ENCODE measurements around the gene YTHDC2. TPM values are rescaled to one million over a fixed set of nuclear protein-coding genes. Genes with fewer than 3 reads are reported as not detected.

YTHDC2 gene
- total and polyA plus RNA-seq, 2 experiments from 2014 or later = 7.8 to 10.3 TPM

DNA sequence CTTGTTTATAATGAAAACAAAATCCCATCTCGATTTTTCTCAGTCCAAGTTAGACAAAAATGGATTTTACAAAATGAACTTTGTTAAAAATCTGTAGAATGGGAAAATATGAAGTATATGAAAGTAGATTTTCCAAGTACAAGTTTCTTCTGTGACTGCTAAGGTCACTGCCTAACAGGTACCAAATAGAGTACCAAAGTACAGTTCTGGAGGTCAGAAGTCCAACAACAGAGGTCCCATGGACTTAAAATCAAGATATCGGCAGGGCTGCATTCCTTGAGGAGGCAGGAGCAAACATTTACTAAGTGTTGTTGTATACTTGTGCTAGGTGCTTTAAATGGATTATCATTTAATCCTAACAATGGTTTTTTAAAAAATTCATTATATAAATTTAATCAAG, 5.9 kb downstream of the YTHDC2 start:
- Histone ChIP-seq H3K9ac (no peak overlapping the region), H3K36me3 (ENCODE audit: low read depth) (0 out of 2 replicates have a peak, but pooled peaks cover 13% of the 10 kb centered on the region), H3K4me1 (ENCODE audit: insufficient read depth) (peaks cover 16% of the 10 kb centered on the region), H3K9me2 (ENCODE audit: insufficient read depth) (no peaks in the 10 kb centered on the region), H3K9me3 (ENCODE audit: low read depth) (no peaks in the 10 kb centered on the region), H4K20me1 (ENCODE audit: insufficient read depth) (no peaks in the 10 kb centered on the region; the same call in 1 of the 2 replicates), H3K27ac (no peak overlapping the region), H3K27me3 (replicated peaks; ENCODE audit: insufficient read depth) (no peaks in the 10 kb centered on the region), H3K79me2 (ENCODE audit: insufficient read depth) (peaks cover 90% of the 10 kb centered on the region), H3F3A (ENCODE audit: insufficient read depth) (peaks cover 10% of the 10 kb centered on the region), H2AFZ (no peak overlapping the region), H3K4me3 (no peak overlapping the region), H3K4me2 (ENCODE audit: unreplicated experiment) (no peak overlapping the region)
- in situ Hi-C loops (cut with MboI) = no loop called here
- no peak for DNase-seq
- WGBS, 2 experiments (ENCODE audit: low coverage in 1 of 2, low lambda C conversion rate in 2 of 2, missing lambda C conversion rate in 2 of 2) = 56 to 58% methylated on average over 2 of the region's 2 CpGs
- TF ChIP-seq EZH2phosphoT487 (IDR thresholded peaks at IDR 0.05; ENCODE audit: insufficient read depth, low read depth) = no peak
- TF ChIP-seq EZH2 (IDR thresholded peaks at IDR 0.05; ENCODE audit: insufficient read depth, poor library complexity, severe bottlenecking) = no peak

DNA sequence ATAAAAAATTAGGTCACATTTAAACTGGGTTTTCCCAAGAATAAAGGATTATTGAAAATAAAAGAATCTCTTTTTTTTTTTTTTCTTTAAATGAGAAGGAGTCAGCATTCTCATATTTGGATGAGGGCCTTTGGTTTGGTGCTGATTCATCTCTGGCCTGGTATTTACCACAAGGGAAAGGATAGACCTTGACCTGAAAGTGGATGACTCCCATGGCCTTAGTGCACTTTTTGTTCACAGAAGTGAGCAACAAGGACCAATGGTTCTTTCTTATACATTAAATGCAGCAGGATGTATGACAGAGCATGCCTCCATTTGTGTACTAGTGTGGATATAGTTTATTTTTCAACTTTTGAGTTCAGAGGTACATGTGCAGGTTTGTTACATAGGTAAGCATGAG, 6.9 kb downstream of the YTHDC2 start:
- H3K4me3 ChIP-seq = no peak overlapping the region
- peak overlapping the region; percentile 22; the same call in 1 of the 2 replicates for H3K27ac ChIP-seq
- in situ Hi-C loops (cut with MboI) = no loop called here
- no peaks in the 10 kb centered on the region; the same call in 1 of the 2 replicates for H4K20me1 ChIP-seq (ENCODE audit: insufficient read depth)
- H2AFZ ChIP-seq = no peak overlapping the region
- H3K4me2 ChIP-seq (ENCODE audit: unreplicated experiment) = peak overlapping the region; percentile 23
- 0 out of 2 replicates have a peak, but pooled peaks cover 13% of the 10 kb centered on the region for H3K36me3 ChIP-seq (ENCODE audit: low read depth)
- H3K27me3 ChIP-seq (replicated peaks; ENCODE audit: insufficient read depth) = no peaks in the 10 kb centered on the region
- H3F3A ChIP-seq (ENCODE audit: insufficient read depth) = peaks cover 15% of the 10 kb centered on the region
- H3K9ac ChIP-seq = peak overlapping the region; percentile 12; the same call in 1 of the 2 replicates
- peak; percentile 78 for DNase-seq
- peaks cover 21% of the 10 kb centered on the region for H3K4me1 ChIP-seq (ENCODE audit: insufficient read depth)
- no peak for TF ChIP-seq EZH2phosphoT487 (IDR thresholded peaks at IDR 0.05; ENCODE audit: insufficient read depth, low read depth)
- no peak for TF ChIP-seq EZH2 (IDR thresholded peaks at IDR 0.05; ENCODE audit: insufficient read depth, poor library complexity, severe bottlenecking)
- H3K79me2 ChIP-seq (ENCODE audit: insufficient read depth) = peaks cover 92% of the 10 kb centered on the region
- H3K9me2 ChIP-seq (ENCODE audit: insufficient read depth) = no peaks in the 10 kb centered on the region
- no peaks in the 10 kb centered on the region for H3K9me3 ChIP-seq (ENCODE audit: low read depth)

GRCh38 chr5:113520899-113521298, 7.4 kb downstream of the YTHDC2 start:
- Histone ChIP-seq H3K79me2 (ENCODE audit: insufficient read depth) (peaks cover 92% of the 10 kb centered on the region), H3F3A (ENCODE audit: insufficient read depth) (peaks cover 18% of the 10 kb centered on the region), H3K4me1 (ENCODE audit: insufficient read depth) (peaks cover 20% of the 10 kb centered on the region), H4K20me1 (ENCODE audit: insufficient read depth) (no peaks in the 10 kb centered on the region; the same call in 1 of the 2 replicates), H2AFZ (no peak overlapping the region), H3K27me3 (replicated peaks; ENCODE audit: insufficient read depth) (no peaks in the 10 kb centered on the region), H3K4me3 (no peak overlapping the region), H3K27ac (no peak overlapping the region), H3K9me3 (ENCODE audit: low read depth) (no peaks in the 10 kb centered on the region), H3K36me3 (ENCODE audit: low read depth) (peaks cover 13% of the 10 kb centered on the region; the same call in 1 of the 2 replicates), H3K4me2 (ENCODE audit: unreplicated experiment) (peak overlapping the region; percentile 23), H3K9me2 (ENCODE audit: insufficient read depth) (no peaks in the 10 kb centered on the region), H3K9ac (no peak overlapping the region)
- in situ Hi-C loops (cut with MboI) = no loop called here
- no peak for DNase-seq
- TF ChIP-seq EZH2 (IDR thresholded peaks at IDR 0.05; ENCODE audit: insufficient read depth, poor library complexity, severe bottlenecking) (no peak), EZH2phosphoT487 (IDR thresholded peaks at IDR 0.05; ENCODE audit: insufficient read depth, low read depth) (no peak)

GRCh38 chr5:113523168-113523567, 9.7 kb downstream of the YTHDC2 start:
- Histone ChIP-seq H3K4me1 (ENCODE audit: insufficient read depth) (peaks cover 26% of the 10 kb centered on the region), H3K9me2 (ENCODE audit: insufficient read depth) (no peaks in the 10 kb centered on the region), H3K79me2 (ENCODE audit: insufficient read depth) (peaks cover 91% of the 10 kb centered on the region), H3K27me3 (replicated peaks; ENCODE audit: insufficient read depth) (no peaks in the 10 kb centered on the region), H3K9ac (no peak overlapping the region), H3K9me3 (ENCODE audit: low read depth) (no peaks in the 10 kb centered on the region), H3K27ac (no peak overlapping the region), H3K4me2 (ENCODE audit: unreplicated experiment) (no peak overlapping the region), H2AFZ (no peak overlapping the region), H3K36me3 (ENCODE audit: low read depth) (peaks cover 13% of the 10 kb centered on the region; the same call in 1 of the 2 replicates), H3F3A (ENCODE audit: insufficient read depth) (peaks cover 18% of the 10 kb centered on the region), H3K4me3 (no peak overlapping the region), H4K20me1 (ENCODE audit: insufficient read depth) (no peaks in the 10 kb centered on the region; the same call in 1 of the 2 replicates)
- no peak for DNase-seq
- in situ Hi-C loops (cut with MboI) = no loop called here
- TF ChIP-seq EZH2 (IDR thresholded peaks at IDR 0.05; ENCODE audit: insufficient read depth, poor library complexity, severe bottlenecking) (no peak), EZH2phosphoT487 (IDR thresholded peaks at IDR 0.05; ENCODE audit: insufficient read depth, low read depth) (no peak)
- WGBS, 2 experiments (ENCODE audit: low coverage in 1 of 2, low lambda C conversion rate in 2 of 2, missing lambda C conversion rate in 2 of 2) = 95 to 97% methylated on average over 2 of the region's 2 CpGs

GRCh38 chr5:113524927-113525326, 11.4 kb downstream of the YTHDC2 start:
- Histone ChIP-seq H3K27me3 (replicated peaks; ENCODE audit: insufficient read depth) (no peaks in the 10 kb centered on the region), H3F3A (ENCODE audit: insufficient read depth) (peaks cover 17% of the 10 kb centered on the region), H3K9ac (no peak overlapping the region), H3K27ac (peak overlapping the region; percentile 19; the same call in 1 of the 2 replicates), H2AFZ (no peak overlapping the region), H3K4me2 (ENCODE audit: unreplicated experiment) (peak overlapping the region; percentile 2), H3K4me1 (ENCODE audit: insufficient read depth) (peaks cover 24% of the 10 kb centered on the region), H3K79me2 (ENCODE audit: insufficient read depth) (peaks cover 90% of the 10 kb centered on the region), H3K9me3 (ENCODE audit: low read depth) (no peaks in the 10 kb centered on the region), H3K9me2 (ENCODE audit: insufficient read depth) (no peaks in the 10 kb centered on the region), H3K36me3 (ENCODE audit: low read depth) (peaks cover 4% of the 10 kb centered on the region; the same call in 1 of the 2 replicates), H4K20me1 (ENCODE audit: insufficient read depth) (no peaks in the 10 kb centered on the region; the same call in 1 of the 2 replicates), H3K4me3 (no peak overlapping the region)
- peak; percentile 43 for DNase-seq
- 45 to 53% methylated on average over 2 of the region's 2 CpGs for WGBS, 2 experiments (ENCODE audit: low coverage in 1 of 2, low lambda C conversion rate in 2 of 2, missing lambda C conversion rate in 2 of 2)
- TF ChIP-seq EZH2phosphoT487 (IDR thresholded peaks at IDR 0.05; ENCODE audit: insufficient read depth, low read depth) (no peak), EZH2 (IDR thresholded peaks at IDR 0.05; ENCODE audit: insufficient read depth, poor library complexity, severe bottlenecking) (no peak)
- in situ Hi-C loops (cut with MboI) = no loop called here

All from GM23248 (cell line).